ENCODE results near the gene FAM72C.
A peak's percentile ranks its signal among the peaks of the same experiment; 100 is the strongest.
"Not testable (repeated sequence)": the region's sequence is repeated elsewhere in the genome, so short reads cannot be mapped to it uniquely, and the experiment has no call there.

FAM72C gene

GRCh38 chr1:143984721-143985473, 13.1 kb upstream of the FAM72C start:
- not testable (repeated sequence) for DNase-seq (ENCODE audit: low spot score)

- not testable (repeated sequence) for DNase-seq (ENCODE audit: low spot score)
These were observed 2.6 kb upstream of the FAM72C start for GRCh38 chr1:143974416-143974815.

- DNase-seq (ENCODE audit: low spot score), result not testable (repeated sequence)
These were observed 2.2 kb upstream of the FAM72C start for GRCh38 chr1:143973876-143974414.

GRCh38 chr1:143972753-143973326, 1.1 kb upstream of the FAM72C start:
- not testable (repeated sequence) for DNase-seq (ENCODE audit: low spot score)

- DNase-seq (ENCODE audit: low spot score), result not testable (repeated sequence)
These were observed 5.9 kb downstream of the FAM72C start for GRCh38 chr1:143965860-143966259.

GRCh38 chr1:143964294-143964693, 7.5 kb downstream of the FAM72C start:
- DNase-seq (ENCODE audit: low spot score), result not testable (repeated sequence)

- DNase-seq (ENCODE audit: low spot score), result not testable (repeated sequence)
These were observed 15.9 kb downstream of the FAM72C start for GRCh38 chr1:143955930-143956329.

GRCh38 chr1:143952913-143953312, 18.9 kb downstream of the FAM72C start:
- not testable (repeated sequence) for DNase-seq (ENCODE audit: low spot score)

GRCh38 chr1:143951485-143952391, 20.0 kb downstream of the FAM72C start:
- not testable (repeated sequence) for DNase-seq (ENCODE audit: low spot score)

GRCh38 chr1:143947749-143948148, 24.0 kb downstream of the FAM72C start:
- DNase-seq (ENCODE audit: low spot score), result not testable (repeated sequence)

GRCh38 chr1:143945253-143945652, 26.5 kb downstream of the FAM72C start:
- not testable (repeated sequence) for DNase-seq (ENCODE audit: low spot score)

GRCh38 chr1:143944576-143945240, 27.1 kb downstream of the FAM72C start:
- DNase-seq (ENCODE audit: low spot score), result not testable (repeated sequence)

- not testable (repeated sequence) for DNase-seq (ENCODE audit: low spot score)
These were observed 28.3 kb downstream of the FAM72C start for GRCh38 chr1:143943319-143943978.

GRCh38 chr1:143942238-143942860, 29.4 kb downstream of the FAM72C start:
- not testable (repeated sequence) for DNase-seq (ENCODE audit: low spot score)

GRCh38 chr1:143939666-143940065, 32.1 kb downstream of the FAM72C start:
- DNase-seq (ENCODE audit: low spot score), result not testable (repeated sequence)

GRCh38 chr1:143938922-143939321, 32.9 kb downstream of the FAM72C start:
- DNase-seq (ENCODE audit: low spot score), result not testable (repeated sequence)

GRCh38 chr1:143936457-143937115, 35.2 kb downstream of the FAM72C start:
- DNase-seq (ENCODE audit: low spot score), result peak; percentile 50

GRCh38 chr1:143919127-143919526, 52.7 kb downstream of the FAM72C start:
- not testable (repeated sequence) for DNase-seq (ENCODE audit: low spot score)

- not testable (repeated sequence) for DNase-seq (ENCODE audit: low spot score)
These were observed 53.2 kb downstream of the FAM72C start for GRCh38 chr1:143918552-143918951.

- DNase-seq (ENCODE audit: low spot score), result not testable (repeated sequence)
These were observed 58.1 kb downstream of the FAM72C start for GRCh38 chr1:143913705-143914104.

Measured in hematopoietic multipotent progenitor cell treated with erythropoietin and hydrocortisone succinate and interleukin-3 and kit ligand, for 17 days (in vitro differentiated cells).